Fibroblast of lung (primary cell): ENCODE measurements around the gene CD320.

Source experiments
- EZH2 ChIP-seq: IDR thresholded peaks from 2 replicates; pipeline ENCODE4 v1.5.1; 2012; ENCODE audit warnings: low read length, control low read depth, mild to moderate bottlenecking; ENCODE audit errors: missing control alignments
- TF ChIP-seq, protein P1 (sequence below), 2 donors: IDR thresholded peaks in 1 of 2; conservative IDR thresholded peaks in 1 of 2; 1 replicate in 1 of 2; 2 replicates in 1 of 2; pipeline ENCODE4 v1.5.1; 2011 to 2012; ENCODE audit warnings: low read length in 2 of 2, control low read depth in 1 of 2, inconsistent platforms in 1 of 2, low read depth in 1 of 2, mild to moderate bottlenecking in 1 of 2

DNA sequence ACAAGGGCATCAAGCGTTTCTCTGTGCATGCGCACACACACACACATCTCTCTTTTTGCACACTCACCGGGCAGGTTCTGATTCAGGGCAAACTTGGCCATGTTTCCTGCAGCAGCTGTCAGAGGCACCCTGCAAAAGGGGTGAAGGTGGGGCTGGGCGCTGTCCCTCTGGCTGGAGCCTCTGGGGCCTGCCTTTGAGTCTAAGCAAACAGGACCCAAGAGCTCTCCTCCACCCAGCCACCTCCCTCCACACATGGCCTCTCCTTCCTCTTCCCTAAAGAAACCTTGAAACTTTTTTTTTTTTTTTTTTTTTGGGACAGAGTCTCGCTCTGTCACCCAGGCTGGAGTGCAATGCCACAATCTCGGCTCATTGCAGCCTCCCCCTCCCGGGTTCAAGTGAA lies 29.6 kb upstream of the CD320 start:
- TF ChIP-seq, protein P1, sequence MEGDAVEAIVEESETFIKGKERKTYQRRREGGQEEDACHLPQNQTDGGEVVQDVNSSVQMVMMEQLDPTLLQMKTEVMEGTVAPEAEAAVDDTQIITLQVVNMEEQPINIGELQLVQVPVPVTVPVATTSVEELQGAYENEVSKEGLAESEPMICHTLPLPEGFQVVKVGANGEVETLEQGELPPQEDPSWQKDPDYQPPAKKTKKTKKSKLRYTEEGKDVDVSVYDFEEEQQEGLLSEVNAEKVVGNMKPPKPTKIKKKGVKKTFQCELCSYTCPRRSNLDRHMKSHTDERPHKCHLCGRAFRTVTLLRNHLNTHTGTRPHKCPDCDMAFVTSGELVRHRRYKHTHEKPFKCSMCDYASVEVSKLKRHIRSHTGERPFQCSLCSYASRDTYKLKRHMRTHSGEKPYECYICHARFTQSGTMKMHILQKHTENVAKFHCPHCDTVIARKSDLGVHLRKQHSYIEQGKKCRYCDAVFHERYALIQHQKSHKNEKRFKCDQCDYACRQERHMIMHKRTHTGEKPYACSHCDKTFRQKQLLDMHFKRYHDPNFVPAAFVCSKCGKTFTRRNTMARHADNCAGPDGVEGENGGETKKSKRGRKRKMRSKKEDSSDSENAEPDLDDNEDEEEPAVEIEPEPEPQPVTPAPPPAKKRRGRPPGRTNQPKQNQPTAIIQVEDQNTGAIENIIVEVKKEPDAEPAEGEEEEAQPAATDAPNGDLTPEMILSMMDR (conservative IDR thresholded peaks at IDR 0.05 in 1 of 2, IDR thresholded peaks at IDR 0.05 in 1 of 2; ENCODE audit: low read depth in 1 of 2, low read length in 2 of 2) = no peak
- TF ChIP-seq EZH2 = no peak
